Erythroblast (primary cell): ENCODE results near the gene RFTN2.

Experiments
- GATA1 ChIP-seq: IDR thresholded peaks from 2 replicates; pipeline ENCODE4 v1.6.1; 2011; ENCODE audit warnings: low read depth, mild to moderate bottlenecking, control low read depth, low read length, moderate library complexity
- POLR2A ChIP-seq: IDR thresholded peaks from 2 replicates; pipeline ENCODE4 v1.6.1; 2011; ENCODE audit warnings: mild to moderate bottlenecking, low read length

GRCh38 chr2:197661626-197662025, 13.8 kb downstream of the RFTN2 start:
- TF ChIP-seq GATA1 = no peak
- TF ChIP-seq POLR2A = no peak
